ENCODE results near the gene PRRT2.
"Not testable (repeated sequence)": the region's sequence is repeated elsewhere in the genome, so short reads cannot be mapped to it uniquely, and the experiment has no call there.

The PRRT2 gene

DNA sequence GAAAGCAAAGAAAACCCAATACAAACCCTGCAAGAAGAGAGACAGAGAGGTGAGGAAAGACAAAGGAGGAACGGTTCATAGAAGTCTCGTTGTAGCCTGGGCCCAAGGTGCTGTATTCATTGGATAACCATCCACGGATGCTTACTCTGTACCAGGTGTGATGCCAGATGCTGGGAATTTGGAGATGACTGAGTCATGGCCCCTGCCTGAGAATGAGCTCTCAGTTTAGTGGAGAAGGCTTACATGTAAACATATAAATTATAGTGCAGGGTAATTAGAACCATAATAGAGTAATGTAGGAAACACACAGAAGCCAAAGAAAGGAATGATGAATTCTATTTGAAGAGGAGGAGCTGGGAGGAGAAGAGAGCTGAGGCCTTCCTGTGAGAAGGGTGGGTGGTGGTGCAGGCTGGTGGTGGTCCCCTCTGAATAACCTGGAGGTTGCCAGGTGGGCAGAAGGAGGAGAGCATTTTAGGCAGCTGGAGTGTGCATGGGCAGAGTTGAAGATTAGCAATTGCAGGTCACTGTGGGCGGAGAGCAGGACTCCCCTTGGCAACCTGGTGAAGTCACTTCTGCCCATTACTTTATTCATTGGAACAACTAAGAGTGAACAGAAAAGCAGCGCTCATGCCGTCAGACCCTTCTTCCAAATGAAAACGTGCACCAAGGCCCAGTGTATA lies 41.6 kb upstream of the PRRT2 start:
- no peak for TF ChIP-seq ZFX (IDR thresholded peaks at IDR 0.05; ENCODE audit: borderline replicate concordance)
- TF ChIP-seq, protein P1, sequence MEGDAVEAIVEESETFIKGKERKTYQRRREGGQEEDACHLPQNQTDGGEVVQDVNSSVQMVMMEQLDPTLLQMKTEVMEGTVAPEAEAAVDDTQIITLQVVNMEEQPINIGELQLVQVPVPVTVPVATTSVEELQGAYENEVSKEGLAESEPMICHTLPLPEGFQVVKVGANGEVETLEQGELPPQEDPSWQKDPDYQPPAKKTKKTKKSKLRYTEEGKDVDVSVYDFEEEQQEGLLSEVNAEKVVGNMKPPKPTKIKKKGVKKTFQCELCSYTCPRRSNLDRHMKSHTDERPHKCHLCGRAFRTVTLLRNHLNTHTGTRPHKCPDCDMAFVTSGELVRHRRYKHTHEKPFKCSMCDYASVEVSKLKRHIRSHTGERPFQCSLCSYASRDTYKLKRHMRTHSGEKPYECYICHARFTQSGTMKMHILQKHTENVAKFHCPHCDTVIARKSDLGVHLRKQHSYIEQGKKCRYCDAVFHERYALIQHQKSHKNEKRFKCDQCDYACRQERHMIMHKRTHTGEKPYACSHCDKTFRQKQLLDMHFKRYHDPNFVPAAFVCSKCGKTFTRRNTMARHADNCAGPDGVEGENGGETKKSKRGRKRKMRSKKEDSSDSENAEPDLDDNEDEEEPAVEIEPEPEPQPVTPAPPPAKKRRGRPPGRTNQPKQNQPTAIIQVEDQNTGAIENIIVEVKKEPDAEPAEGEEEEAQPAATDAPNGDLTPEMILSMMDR (IDR thresholded peaks at IDR 0.05) = no peak
- no peak overlapping the region for H3K27ac ChIP-seq

DNA sequence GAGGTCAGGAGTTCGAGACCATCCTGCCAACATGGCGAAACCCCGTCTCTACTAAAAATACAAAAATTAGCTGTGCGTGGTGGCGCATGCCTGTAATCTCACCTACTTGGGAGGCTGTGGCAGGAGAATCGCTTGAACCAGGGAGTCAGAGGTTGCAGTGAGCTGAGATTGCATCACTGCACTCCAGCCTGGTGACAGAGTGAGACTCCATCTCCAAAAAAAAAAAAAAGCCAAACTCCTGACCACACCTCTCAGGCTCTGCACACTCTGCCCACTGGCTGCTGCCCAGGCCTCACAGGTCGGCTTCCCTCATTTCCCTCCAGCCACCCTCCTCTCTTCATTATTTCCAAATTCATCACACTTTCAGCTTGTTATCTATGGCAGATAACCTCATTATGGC lies 39.7 kb upstream of the PRRT2 start:
- not testable (repeated sequence) for H3K27ac ChIP-seq

DNA sequence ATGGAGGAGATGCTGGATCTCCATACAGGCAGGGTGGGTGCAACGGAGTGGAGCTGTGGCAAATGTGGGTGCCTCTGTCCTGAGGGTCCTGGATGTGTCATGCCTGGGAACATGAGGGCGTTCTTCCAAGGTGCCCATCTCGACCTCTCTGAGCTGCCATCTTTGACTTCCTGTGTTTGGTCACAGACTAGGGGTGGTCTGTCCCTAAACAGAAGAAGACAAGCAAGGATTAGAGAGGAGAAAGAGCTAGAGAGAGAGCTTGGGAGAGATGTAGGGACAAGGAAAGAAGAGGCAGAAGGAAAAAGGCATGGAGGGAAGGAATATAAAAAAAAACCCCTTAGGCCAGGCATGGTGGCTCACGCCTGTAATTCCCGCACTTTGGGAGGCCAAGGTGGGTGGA lies 37.3 kb upstream of the PRRT2 start:
- no peak overlapping the region for H3K27ac ChIP-seq
- no peak for TF ChIP-seq ZFX (IDR thresholded peaks at IDR 0.05; ENCODE audit: borderline replicate concordance)
- TF ChIP-seq, protein P1 (IDR thresholded peaks at IDR 0.05) = no peak

DNA sequence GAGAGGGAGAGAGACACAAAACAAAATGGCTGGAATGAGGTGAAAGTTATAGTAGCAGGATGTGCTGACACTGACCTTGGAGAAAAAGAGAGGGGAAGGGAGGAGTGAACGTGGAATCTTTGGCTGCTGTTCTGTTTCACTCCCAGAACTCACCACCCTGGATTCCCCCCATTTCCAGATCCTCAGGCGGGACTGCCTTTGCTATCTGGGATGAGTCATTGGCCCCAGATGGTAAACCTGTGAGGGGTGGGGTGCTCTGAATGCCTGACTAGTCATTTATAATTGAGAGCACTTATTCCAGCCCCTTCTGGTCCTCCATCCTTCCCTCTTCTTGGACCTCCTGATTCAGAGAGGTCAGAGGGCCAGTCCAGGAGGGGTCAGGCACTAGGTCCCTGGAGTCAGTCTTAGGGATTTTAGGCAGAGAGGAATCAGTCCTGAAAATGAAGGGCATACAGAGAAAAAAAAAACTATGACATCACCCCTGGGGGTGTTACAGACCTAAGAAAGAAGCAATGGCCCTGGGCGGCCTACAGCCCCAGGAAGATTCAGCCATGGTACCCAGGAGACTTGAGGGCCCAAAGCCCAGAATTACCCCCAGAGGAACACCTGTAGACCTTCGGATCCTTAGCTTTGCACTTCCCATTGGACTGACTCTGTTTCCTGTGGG lies 36.1 kb upstream of the PRRT2 start:
- TF ChIP-seq, protein P1 (IDR thresholded peaks at IDR 0.05) = no peak
- TF ChIP-seq ZFX (IDR thresholded peaks at IDR 0.05; ENCODE audit: borderline replicate concordance) = no peak
- no peak overlapping the region for H3K27ac ChIP-seq

DNA sequence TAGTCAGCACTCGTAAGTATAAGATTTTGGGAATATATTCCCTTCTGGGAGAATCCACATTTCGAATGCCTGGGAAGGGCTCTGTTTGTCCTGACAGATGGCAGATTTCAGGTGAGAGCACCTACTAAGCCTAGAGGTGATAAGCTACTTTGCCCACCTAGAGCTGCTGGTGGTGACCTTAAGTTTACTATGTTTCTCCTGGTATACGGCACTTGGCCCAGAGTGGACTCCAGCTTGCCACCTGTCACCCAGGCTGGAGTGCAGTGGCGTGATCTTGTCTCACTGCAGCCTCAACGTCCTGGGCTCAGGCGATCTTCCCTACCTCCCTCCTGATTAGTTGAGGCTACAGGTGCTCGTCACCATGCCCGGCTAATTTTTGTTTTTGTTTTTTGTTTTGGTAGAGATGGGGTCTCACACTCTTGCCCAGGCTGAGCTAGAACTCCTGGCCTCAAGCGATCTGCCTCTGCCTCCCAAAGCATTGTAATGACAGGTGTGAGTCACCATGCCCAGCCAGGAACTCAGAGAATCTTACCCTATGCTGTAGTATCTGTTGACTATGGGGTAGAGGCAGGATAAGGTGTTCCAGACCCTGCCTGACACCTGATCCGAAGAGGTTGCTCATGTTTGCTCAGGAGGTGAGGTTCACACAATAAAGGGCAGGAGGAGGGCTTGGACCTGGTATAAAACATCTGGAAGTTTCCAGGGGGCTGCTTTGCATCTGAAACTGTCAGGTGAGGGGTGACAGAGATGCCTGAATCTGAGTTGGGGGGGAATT lies 34.2 kb upstream of the PRRT2 start, which contains the start of gene ZG16:
TSS of gene ZG16 (plus strand) at position 681 of the 775 bp plus-strand sequence. CDS start 1,011 bp downstream, outside the sequence.
- TF ChIP-seq, protein P1 (IDR thresholded peaks at IDR 0.05) = no peak
- no peak for TF ChIP-seq ZFX (IDR thresholded peaks at IDR 0.05; ENCODE audit: borderline replicate concordance)
- H3K27ac ChIP-seq = no peak within 1 kb of the TSS

DNA sequence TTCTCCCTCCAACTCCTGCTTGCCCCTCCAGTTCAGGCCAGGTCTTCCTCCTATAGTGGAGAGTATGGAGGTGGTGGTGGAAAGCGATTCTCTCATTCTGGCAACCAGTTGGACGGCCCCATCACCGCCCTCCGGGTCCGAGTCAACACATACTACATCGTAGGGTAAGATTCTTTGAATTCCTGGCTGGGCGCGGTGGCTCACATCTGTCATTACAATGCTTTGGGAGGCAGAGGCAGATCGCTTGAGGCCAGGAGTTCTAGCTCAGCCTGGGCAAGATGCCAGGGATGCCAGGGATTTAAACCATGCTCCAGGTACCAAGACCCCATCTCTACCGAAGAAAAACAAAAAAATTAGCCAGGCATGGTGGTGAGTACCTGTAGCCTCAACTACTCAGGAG lies 32.5 kb upstream of the PRRT2 start:
- TF ChIP-seq ZFX (IDR thresholded peaks at IDR 0.05; ENCODE audit: borderline replicate concordance) = no peak
- TF ChIP-seq, protein P1 (IDR thresholded peaks at IDR 0.05) = no peak
- H3K27ac ChIP-seq = no peak overlapping the region

DNA sequence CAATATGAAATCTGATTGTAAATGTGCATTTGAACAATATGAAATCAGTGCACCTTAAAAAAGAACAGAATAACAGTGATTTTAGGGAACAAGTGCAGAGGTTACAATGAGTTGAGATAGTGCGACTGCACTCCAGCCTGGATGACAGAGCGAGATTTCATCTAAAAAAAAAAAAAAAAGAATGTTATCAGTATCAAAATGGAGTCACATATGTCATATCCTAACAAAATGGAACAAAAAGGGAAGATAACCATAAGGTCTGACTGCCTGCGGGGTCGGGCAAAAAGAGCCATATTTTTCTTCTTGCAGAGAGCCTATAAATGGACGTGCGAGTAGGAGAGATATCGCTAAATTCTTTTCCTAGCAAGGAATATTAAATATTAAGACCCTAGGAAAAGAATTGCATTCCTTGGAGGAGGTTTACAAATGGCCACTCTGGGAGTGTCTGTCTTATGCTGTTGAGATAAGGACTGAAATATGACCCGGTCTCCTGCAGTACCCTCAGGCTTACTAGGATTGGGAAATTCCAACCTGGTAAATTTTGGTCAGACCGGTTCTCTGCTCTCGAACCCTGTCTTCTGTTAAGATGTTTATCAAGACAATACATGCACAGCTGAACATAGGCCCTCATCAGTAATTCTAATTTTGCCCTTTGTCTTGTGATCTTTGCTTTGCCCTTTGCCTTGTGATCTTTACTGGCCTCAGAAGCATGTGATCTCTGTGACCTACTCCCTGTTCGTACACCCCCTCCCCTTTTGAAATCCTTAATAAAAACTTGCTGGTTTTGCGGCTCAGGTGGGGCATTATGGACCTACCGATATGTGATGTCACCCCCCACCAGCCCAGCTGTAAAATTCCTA lies 28.7 kb upstream of the PRRT2 start:
- peak overlapping the region; percentile 37 for H3K27ac ChIP-seq

Data from 22Rv1 (cell line).